Neuronal stem cell (in vitro differentiated cells): ENCODE measurements around the gene SLC9A9.

ENCODE experiments used
- DNase-seq: peaks from one replicate; pipeline ENCODE4 v3.0.0-alpha.2; 2013; ENCODE audit warnings: low spot score
- H2AFZ ChIP-seq: one replicate; pipeline ENCODE4 v1.6.1; 2013; ENCODE audit warnings: mild to moderate bottlenecking, low read length, inconsistent platforms
- H2AK5ac ChIP-seq: 2 replicates; pipeline ENCODE4 v1.6.1; 2013; ENCODE audit warnings: low read depth, mild to moderate bottlenecking, inconsistent platforms, low read length, moderate library complexity, mixed read lengths
- H2BK120ac ChIP-seq: 2 replicates; pipeline ENCODE4 v1.6.1; 2013; ENCODE audit warnings: low read depth, mild to moderate bottlenecking, inconsistent platforms, low read length, moderate library complexity, mixed read lengths
- H2BK12ac ChIP-seq: one replicate; pipeline ENCODE4 v1.6.1; 2013; ENCODE audit warnings: low read length, inconsistent platforms
- H2BK15ac ChIP-seq: 2 replicates; pipeline ENCODE4 v1.6.1; 2013; ENCODE audit warnings: mild to moderate bottlenecking, low read length, inconsistent platforms, mixed read lengths
- H2BK5ac ChIP-seq: one replicate; pipeline ENCODE4 v1.6.1; 2013; ENCODE audit warnings: inconsistent platforms, mild to moderate bottlenecking, low read length, moderate library complexity
- H3K14ac ChIP-seq: one replicate; pipeline ENCODE4 v1.6.1; 2013; ENCODE audit warnings: low read length, inconsistent platforms
- H3K18ac ChIP-seq: 2 replicates; pipeline ENCODE4 v1.6.1; 2013; ENCODE audit warnings: low read length, inconsistent platforms
- H3K23ac ChIP-seq: 2 replicates; pipeline ENCODE4 v1.6.1; 2013; ENCODE audit warnings: low read depth, mild to moderate bottlenecking, mixed read lengths, low read length, inconsistent platforms; ENCODE audit not compliant: poor library complexity
- H3K27ac ChIP-seq: replicated peaks from 3 replicates; pipeline ENCODE4 v1.5.1; 2013; ENCODE audit warnings: low read length, inconsistent platforms
- H3K27me3 ChIP-seq, 3 experiments: 2 replicates each; pipeline ENCODE4 v1.6.1; 2013; ENCODE audit warnings: low read length in 3 of 3, mild to moderate bottlenecking in 2 of 3, inconsistent platforms in 1 of 3, low read depth in 1 of 3, mixed read lengths in 1 of 3, moderate library complexity in 1 of 3; ENCODE audit not compliant: control insufficient read depth in 3 of 3, insufficient read depth in 3 of 3
- H3K36me3 ChIP-seq, 2 donors: replicated peaks in 1 of 2; 2 replicates each; pipeline ENCODE4 v1.6.1; 2013; ENCODE audit warnings: low read length in 2 of 2; ENCODE audit not compliant: control insufficient read depth in 2 of 2, insufficient read depth in 2 of 2
- H3K4ac ChIP-seq: 2 replicates; pipeline ENCODE4 v1.6.1; 2013; ENCODE audit warnings: inconsistent platforms, mild to moderate bottlenecking, low read length, moderate library complexity
- H3K4me1 ChIP-seq, 2 donors: 1 replicate in 1 of 2; 2 replicates in 1 of 2; pipeline ENCODE4 v1.6.1; 2013; ENCODE audit warnings: low read length in 2 of 2, low read depth in 1 of 2; ENCODE audit not compliant: control insufficient read depth in 2 of 2, insufficient read depth in 1 of 2
- H3K4me2 ChIP-seq: one replicate; pipeline ENCODE4 v1.6.1; 2013; ENCODE audit warnings: mild to moderate bottlenecking, low read length, inconsistent platforms; ENCODE audit not compliant: insufficient read depth, poor library complexity, severe bottlenecking
- H3K4me3 ChIP-seq, 2 donors: 2 replicates each; pipeline ENCODE4 v1.5.1; 2013; ENCODE audit warnings: low read length in 2 of 2, mild to moderate bottlenecking in 2 of 2, inconsistent platforms in 1 of 2, moderate library complexity in 1 of 2
- H3K79me1 ChIP-seq: one replicate; pipeline ENCODE4 v1.6.1; 2013; ENCODE audit warnings: low read depth, mild to moderate bottlenecking, inconsistent platforms, low read length, moderate library complexity
- H3K9ac ChIP-seq: one replicate; pipeline ENCODE4 v1.6.1; 2013; ENCODE audit warnings: mild to moderate bottlenecking, low read depth, low read length, inconsistent platforms; ENCODE audit not compliant: poor library complexity
- H3K9me3 ChIP-seq, 2 donors: replicated peaks in 1 of 2; 2 replicates each; pipeline versions ENCODE3 to v1.6.1; 2013; ENCODE audit warnings: low read length in 2 of 2, mild to moderate bottlenecking in 2 of 2, inconsistent platforms in 1 of 2, low read depth in 1 of 2, mixed read lengths in 1 of 2, moderate library complexity in 1 of 2; ENCODE audit not compliant: control insufficient read depth in 2 of 2, insufficient read depth in 1 of 2
- H4K8ac ChIP-seq: one replicate; pipeline ENCODE4 v1.6.1; 2013; ENCODE audit warnings: low read depth, mild to moderate bottlenecking, inconsistent platforms, low read length, moderate library complexity
- H4K91ac ChIP-seq: one replicate; pipeline ENCODE4 v1.6.1; 2013; ENCODE audit warnings: low read length, low read depth, mild to moderate bottlenecking, inconsistent platforms; ENCODE audit not compliant: poor library complexity
- WGBS, 2 donors: extraction: QIAGEN DNeasy Blood & Tissue Kit; methylation state at CpG; one replicate each; pipeline ENCODE4 v1.1.7; 2013; ENCODE audit warnings: missing lambda C conversion rate in 2 of 2, mixed read lengths in 1 of 2; ENCODE audit not compliant: insufficient read length in 2 of 2, insufficient replicate concordance in 1 of 2; ENCODE audit errors: extremely low coverage in 2 of 2; 5-methylcytosine and 5-hydroxymethylcytosine counted together

Gene SLC9A9

DNA sequence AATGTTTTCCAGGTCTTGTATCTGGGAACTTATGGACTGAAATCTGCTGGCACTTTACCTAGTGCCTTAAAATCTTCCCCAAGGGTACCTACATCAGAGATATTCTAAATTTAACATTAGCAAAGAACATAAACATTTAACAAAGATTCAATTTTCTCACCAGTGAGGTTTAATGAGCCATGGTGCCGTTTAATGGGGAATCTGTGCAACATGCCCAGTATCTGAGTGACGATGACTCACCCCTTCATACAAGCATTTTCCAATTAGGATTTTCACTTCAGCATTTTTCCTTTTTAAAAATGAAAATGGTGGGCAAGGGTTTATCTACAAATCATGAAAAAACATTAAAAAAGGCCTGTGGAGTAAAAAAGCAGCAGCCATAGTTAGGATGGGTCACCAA lies 189.4 kb downstream of the SLC9A9 start:
- Histone ChIP-seq H2BK5ac (no peak overlapping the region), H2AFZ (no peak overlapping the region), H3K79me1 (no peaks in the 10 kb centered on the region), H2AK5ac (no peak overlapping the region), H2BK15ac (no peak overlapping the region), H3K14ac (no peak overlapping the region), H3K9ac (no peak overlapping the region), H3K9me3 (no peaks in the 10 kb centered on the region), H4K91ac (no peak overlapping the region), H2BK12ac (no peak overlapping the region), H3K27ac (no peak overlapping the region), H2BK120ac (no peak overlapping the region), H3K18ac (no peak overlapping the region), H4K8ac (no peak overlapping the region), H3K4ac (no peak overlapping the region), H3K4me3 (no peak overlapping the region), H3K36me3 (no peaks in the 10 kb centered on the region), H3K4me1 (peaks cover 0 to 2% of the 10 kb centered on the region in 2 donors), H3K27me3 (no peaks in the 10 kb centered on the region), H3K23ac (no peak overlapping the region), H3K4me2 (no peak overlapping the region)
- DNase-seq: no peak
- WGBS, 2 donors: no CpG with 5 or more reads among the region's 2 CpGs

GRCh38 chr3:143658116-143658515 lies 190.2 kb downstream of the SLC9A9 start:
- Histone ChIP-seq H2BK12ac (no peak overlapping the region), H3K4me2 (no peak overlapping the region), H4K8ac (no peak overlapping the region), H2BK5ac (no peak overlapping the region), H2BK15ac (no peak overlapping the region), H3K27ac (no peak overlapping the region), H4K91ac (no peak overlapping the region), H3K4me1 (peaks cover 0 to 2% of the 10 kb centered on the region in 2 donors), H2AFZ (no peak overlapping the region), H3K9ac (no peak overlapping the region), H3K14ac (no peak overlapping the region), H2AK5ac (no peak overlapping the region), H2BK120ac (no peak overlapping the region), H3K18ac (no peak overlapping the region), H3K27me3 (no peaks in the 10 kb centered on the region), H3K4ac (no peak overlapping the region), H3K79me1 (no peaks in the 10 kb centered on the region), H3K4me3 (no peak overlapping the region), H3K36me3 (no peaks in the 10 kb centered on the region), H3K9me3 (no peaks in the 10 kb centered on the region), H3K23ac (no peak overlapping the region)
- no CpG with 5 or more reads among the region's 1 CpG for WGBS, 2 donors
- DNase-seq: no peak

DNA sequence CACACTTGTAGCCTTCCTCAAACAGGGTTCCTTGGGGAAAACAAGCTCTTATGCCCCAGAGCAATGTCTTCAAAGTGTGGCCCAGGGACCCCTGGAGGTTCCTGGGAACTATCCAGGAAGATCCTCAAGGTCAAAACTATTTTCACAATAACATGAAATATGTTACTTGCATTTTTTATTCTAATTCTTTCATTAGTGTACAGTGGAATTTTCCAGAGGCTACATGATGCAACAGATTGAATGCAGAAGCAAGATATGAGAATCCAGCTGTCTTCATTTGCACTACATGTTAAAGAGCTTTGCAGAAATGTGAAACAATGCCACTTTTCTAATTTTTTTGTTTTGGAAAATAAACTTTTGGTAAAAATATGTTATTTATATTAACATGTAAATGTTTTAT lies 190.9 kb downstream of the SLC9A9 start:
- Histone ChIP-seq H3K4me3 (no peak overlapping the region), H3K36me3 (no peaks in the 10 kb centered on the region), H3K4me2 (no peak overlapping the region), H3K18ac (no peak overlapping the region), H4K8ac (no peak overlapping the region), H3K9ac (no peak overlapping the region), H4K91ac (no peak overlapping the region), H3K14ac (no peak overlapping the region), H3K4ac (no peak overlapping the region), H3K79me1 (no peaks in the 10 kb centered on the region), H2AFZ (no peak overlapping the region), H3K23ac (no peak overlapping the region), H3K4me1 (peaks cover 0 to 2% of the 10 kb centered on the region in 2 donors), H2BK12ac (no peak overlapping the region), H3K27me3 (no peaks in the 10 kb centered on the region), H2BK120ac (no peak overlapping the region), H3K27ac (no peak overlapping the region), H2AK5ac (no peak overlapping the region), H3K9me3 (no peaks in the 10 kb centered on the region), H2BK15ac (no peak overlapping the region), H2BK5ac (no peak overlapping the region)
- DNase-seq: no peak

DNA sequence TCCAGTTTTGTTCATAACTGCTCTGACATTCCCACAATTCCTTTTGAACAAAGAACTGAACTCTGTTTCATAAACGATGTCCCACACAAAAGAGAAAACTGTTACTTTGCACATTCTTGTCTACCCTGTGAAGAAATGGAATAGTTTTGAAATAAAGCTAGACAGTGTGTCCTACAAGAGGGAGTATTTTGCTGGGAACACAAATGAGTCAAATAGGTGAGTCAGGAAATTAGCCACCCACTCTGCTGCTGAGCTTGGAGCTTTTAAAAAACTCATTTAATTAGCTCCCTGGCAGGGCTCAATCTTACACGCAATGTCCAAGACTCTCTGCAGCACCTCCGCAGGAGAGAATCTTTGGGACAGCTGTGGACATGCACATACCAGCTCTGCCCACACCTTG lies 193.4 kb downstream of the SLC9A9 start:
- no peak overlapping the region for H3K4me3 ChIP-seq
- no peak overlapping the region for H2BK5ac ChIP-seq
- H2AK5ac ChIP-seq: no peak overlapping the region
- no peak overlapping the region for H4K91ac ChIP-seq
- H3K27ac ChIP-seq: no peak overlapping the region
- DNase-seq: no peak
- H3K4ac ChIP-seq: no peak overlapping the region
- no peaks in the 10 kb centered on the region for H3K9me3 ChIP-seq
- no peak overlapping the region for H2AFZ ChIP-seq
- no peaks in the 10 kb centered on the region for H3K79me1 ChIP-seq
- no peak overlapping the region for H3K18ac ChIP-seq
- H3K4me2 ChIP-seq: no peak overlapping the region
- no peak overlapping the region for H3K23ac ChIP-seq
- H2BK12ac ChIP-seq: no peak overlapping the region
- WGBS, 2 donors: no CpG with 5 or more reads among the region's 3 CpGs
- no peak overlapping the region for H3K9ac ChIP-seq
- H3K36me3 ChIP-seq: no peaks in the 10 kb centered on the region
- no peak overlapping the region for H2BK120ac ChIP-seq
- H3K4me1 ChIP-seq: peaks cover 0 to 2% of the 10 kb centered on the region in 2 donors
- no peak overlapping the region for H3K14ac ChIP-seq
- no peak overlapping the region for H4K8ac ChIP-seq
- no peaks in the 10 kb centered on the region for H3K27me3 ChIP-seq
- H2BK15ac ChIP-seq: no peak overlapping the region
